ENCODE measurements around the gene TRIM62.
"Not testable (repeated sequence)": the region's sequence is repeated elsewhere in the genome, so short reads cannot be mapped to it uniquely, and the experiment has no call there.

TRIM62 gene

DNA sequence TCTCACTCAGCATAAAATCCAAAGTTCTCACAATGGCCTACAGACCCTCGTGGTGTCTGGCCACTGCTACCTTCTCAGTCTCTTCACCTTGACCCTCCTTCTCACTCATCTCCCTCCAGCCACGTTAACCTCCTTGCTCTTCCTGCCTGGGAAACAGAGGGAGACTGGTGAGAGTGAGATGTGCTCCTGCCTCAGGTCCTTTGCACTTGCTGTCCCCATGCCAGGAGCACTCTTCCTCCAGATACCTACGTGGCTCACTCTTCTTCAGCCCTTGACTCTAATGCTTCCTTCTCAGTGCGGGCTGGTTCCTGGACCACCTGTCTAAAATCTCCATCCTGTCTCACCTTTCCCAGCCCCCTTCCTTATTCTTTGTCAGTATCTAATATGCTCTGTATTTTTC, 24.7 kb downstream of the TRIM62 start:
- DNase-seq, result no peak

- DNase-seq, result no peak
Measured at GRCh38 chr1:33155877-33156538, 25.8 kb downstream of the TRIM62 start.

DNA sequence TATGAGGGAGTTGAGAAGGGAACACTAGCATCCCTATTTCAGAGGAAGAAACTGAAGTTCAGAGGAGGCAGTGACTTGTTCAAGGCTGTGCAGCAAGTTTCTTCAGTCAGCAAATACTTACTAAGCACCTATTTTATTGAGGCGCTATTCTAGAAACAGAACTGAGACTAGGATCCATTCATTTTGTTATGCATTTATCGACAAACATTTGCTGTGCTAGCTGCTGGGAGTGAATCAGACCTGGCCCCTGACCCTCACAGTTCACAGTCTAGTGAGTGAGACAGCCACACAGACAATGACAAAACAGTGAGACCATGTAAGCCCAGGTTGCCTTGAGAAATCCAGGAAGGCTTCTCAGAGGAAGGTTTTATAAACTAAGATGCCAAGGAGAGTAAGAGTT, 28.2 kb downstream of the TRIM62 start:
- no peak for DNase-seq

GRCh38 chr1:33152685-33153432, 29.0 kb downstream of the TRIM62 start:
- DNase-seq, result no peak

GRCh38 chr1:33151116-33151515, 30.7 kb downstream of the TRIM62 start:
- DNase-seq, result no peak

DNA sequence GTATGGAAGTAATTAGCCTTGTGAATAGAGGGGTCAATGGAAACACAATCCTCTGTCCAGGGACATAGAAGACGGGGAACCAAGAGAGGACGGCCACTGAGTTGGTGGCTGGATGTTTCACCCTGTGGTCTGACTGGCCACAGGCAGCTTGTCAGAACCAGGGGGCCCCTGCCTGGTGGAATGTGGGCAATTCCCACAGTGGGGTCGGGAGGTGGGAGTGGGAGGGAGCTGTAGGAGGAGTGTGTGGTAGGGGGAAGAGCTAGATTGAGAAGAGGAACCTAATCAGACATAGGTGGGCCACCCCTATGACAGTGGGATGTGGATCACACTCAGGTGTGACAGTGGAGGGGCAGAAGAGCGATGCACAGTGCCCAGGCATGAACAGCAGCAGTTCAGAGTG, 31.3 kb downstream of the TRIM62 start:
- no peak for DNase-seq

- DNase-seq, result peak; percentile 65
Measured at GRCh38 chr1:33149453-33150190, 32.2 kb downstream of the TRIM62 start.

DNA sequence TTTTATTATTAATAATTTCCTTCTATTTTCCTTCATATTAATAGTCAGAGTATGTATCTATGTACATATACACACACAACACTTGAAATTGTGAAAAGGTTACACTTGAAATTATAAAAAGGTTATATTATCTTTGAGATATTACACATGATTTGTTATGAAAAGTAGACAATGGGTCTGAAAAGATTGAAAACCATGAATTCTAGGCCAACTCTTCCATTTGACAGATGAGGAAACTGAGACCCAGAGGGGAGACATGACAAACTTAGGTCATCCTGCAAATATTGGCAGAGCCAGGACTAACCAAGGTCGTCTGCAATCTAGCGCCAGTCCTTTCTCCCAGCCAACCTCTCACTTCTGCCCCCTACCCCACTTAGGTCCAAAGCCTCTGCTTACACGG, 33.2 kb downstream of the TRIM62 start:
- no peak for DNase-seq

DNA sequence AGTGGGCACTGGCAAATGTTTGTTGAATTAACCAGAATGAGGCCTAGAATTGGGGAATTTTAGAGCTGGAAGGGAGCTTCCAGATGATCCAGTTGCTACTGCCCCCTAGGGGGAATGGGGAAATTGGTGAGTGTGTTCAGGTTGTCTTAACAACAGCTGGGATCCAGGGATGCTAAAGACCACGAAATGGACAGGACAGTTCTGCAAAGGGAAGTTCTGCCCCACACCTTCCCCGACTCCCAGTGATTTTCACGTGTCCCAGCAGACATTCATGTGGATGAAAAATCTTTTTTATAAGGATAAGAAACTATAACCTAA, 33.9 kb downstream of the TRIM62 start:
- DNase-seq, result no peak

DNA sequence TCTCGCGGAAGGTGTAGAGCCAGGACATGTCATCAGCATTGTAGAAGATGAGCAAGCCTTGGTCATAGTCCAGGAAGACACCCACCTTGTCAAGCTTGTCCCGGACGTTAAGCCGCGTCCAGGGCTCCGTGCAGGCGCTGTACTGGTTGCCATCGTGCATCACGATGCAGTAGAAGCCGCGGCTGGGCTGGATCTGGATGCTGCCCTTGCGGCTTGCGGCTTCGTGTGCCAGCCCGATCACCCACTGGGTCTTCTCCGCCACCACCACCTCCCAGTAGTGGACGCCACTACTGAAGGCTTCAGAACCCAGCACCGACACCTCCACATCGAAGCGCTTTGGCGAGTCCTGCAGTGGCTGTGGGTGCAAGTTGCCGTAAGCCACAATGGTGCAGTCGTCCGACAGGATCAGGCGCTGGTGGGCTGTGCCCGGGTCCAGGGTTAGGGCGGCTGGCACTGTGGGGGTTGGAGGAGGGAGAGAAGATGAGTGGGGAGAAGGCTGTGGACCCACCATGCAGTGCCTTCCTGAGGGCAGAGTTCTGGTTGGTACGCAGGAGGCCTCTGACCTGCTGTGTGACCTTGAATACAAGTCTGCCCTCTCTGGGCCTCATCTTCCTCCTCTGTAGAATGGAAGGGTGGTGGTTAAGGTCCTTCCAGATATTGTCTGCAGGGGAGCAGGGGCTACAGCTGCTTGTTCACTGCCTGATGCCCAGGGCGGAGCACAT, 34.4 kb downstream of the TRIM62 start:
- DNase-seq, result no peak

- no peak for DNase-seq
Measured at GRCh38 chr1:33146003-33146402, 35.8 kb downstream of the TRIM62 start.

GRCh38 chr1:33143698-33144097, 38.1 kb downstream of the TRIM62 start:
- no peak for DNase-seq

DNA sequence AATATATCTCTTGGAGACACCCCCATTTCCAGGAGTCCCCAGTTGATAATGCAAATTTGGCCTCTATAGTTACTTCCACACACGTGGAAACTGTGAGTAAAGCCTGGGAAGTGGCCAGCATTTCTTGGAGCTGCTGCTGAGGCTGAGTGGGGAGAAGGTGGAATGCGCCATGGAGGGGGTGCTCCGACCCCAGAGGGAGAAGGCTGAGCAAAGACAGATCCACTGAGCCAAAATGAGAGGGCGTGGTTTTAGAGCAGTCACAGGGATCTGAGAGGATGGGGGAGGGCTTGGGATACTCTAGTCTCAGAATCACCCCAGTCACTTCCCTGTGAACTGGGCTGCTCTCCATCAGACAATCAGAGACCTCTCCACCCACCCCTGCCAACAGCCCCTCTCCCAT, 38.7 kb downstream of the TRIM62 start:
- no peak for DNase-seq

DNA sequence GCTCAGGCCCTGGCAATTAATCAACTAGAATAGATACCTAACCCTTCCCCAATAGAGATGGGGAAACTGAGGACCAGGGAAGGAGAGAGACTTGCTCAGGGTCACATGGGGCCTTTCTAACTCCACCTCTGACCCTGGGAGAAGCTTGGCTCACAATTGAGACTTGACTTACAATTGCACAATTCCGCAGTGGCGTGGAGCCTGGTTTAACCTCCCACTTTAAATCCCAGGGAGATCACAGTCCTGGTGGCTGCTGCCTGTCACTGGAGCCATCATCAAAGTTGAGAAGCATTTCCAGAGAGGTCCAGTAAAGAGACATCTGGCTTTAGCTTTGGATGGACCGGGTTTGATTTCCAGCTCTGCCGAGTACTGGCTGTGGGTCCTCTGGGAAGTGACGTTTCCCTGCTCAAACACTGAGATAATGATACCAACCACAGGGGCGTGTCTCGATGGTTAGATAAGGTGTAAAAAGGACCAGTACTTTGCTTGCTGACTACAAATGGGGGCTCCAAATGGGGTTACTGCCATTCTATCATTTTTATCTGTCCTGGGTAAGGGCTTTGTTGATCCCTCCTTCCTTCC, 39.3 kb downstream of the TRIM62 start:
- DNase-seq, result no peak

DNA sequence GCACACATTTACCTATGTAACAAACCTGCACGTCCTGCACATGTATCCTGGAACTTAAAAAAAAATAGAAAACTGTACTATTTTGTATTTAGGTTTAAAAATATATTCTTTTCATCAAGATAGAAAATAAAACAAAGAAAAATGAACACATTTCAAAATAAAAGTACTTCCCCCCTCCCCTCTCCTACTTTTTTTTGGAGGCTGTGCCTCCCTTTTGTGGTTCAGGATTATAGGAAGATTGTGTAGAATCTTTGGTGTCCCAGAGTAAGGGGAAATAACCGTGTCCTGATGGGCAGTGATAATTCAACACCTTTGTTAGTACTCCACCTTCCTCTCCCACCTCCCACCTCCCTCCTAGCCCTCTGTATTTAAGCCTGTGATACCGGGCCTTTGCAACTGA, 40.1 kb downstream of the TRIM62 start:
- no peak for DNase-seq

- no peak for DNase-seq
Measured at GRCh38 chr1:33141216-33141615, 40.6 kb downstream of the TRIM62 start.

GRCh38 chr1:33140153-33141149, 41.4 kb downstream of the TRIM62 start:
- no peak for DNase-seq

DNA sequence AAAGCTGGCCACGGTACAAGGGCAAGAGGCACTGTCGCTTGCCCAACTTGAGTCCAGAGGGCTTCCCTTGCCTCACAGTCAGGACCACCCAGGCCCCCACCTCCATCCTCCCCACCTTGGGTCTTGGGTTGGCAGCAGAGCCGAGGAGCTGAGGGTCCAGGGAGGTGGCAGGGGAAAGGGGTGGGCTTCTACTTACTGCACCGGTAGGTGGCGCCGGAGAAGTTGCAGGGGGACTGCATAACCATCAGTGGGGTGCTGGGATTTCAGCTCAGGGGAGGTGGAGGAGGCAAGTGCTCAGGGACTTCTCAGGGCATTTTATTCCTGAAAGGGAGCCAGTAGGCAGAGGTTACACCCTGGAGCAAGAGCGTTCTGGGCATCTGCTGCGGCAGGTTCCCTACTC, 44.0 kb downstream of the TRIM62 start:
- DNase-seq, result no peak

- not testable (repeated sequence) for DNase-seq
Measured at GRCh38 chr1:33136041-33136440, 45.8 kb downstream of the TRIM62 start.

DNA sequence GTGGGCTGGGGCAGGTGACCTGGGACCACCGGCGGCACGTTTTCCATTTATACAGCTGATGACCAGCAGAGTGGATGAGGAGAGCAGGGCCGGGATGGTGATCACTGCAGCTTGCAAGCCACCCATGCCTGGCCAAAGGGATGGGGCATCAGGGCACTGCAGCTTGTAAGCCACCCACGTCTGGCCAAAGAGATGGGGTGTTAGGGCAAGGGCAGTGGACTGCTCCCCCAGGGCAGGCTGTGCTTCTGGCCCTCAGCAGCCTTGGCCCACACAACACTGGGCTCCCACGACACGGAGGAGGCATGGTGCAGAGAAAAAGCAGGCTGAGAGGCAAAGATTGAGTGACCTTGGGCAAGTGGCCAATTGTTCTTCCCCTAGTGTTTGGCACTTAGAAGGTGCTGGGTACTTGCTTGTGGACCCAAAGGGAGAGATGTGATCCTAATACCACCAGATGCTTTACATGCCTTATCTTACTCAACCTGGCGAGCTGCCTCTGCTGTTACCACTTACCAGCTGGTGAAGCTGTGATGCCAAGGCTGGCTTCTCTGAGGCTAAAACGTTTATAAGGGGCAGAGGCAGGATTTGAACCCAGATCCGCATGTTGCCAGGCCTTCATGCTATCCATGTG, 48.3 kb downstream of the TRIM62 start:
- no peak for DNase-seq

DNA sequence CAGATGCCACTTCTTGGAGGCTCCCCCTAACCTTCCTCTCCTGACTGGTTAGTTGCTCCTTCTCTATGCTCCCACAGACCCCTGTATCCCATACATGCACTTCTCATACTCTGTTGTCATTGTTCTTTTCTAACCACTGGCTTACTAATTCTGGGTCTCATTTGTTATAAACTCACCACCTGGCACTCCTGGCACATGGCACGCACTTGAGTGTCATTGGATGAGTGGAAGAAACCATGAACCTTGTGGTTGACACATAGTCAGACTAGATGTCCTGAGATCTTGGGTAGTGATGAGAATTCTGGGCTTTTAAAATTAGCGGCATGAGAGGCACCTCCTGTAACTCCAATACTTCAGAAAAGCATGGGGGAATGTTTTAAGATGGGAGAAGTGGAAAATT, 49.3 kb downstream of the TRIM62 start:
- no peak for DNase-seq

All from NCI-H774 (cell line).